ENCODE results near the gene SDK2. TPM values are rescaled to one million over a fixed set of nuclear protein-coding genes. Genes with fewer than 3 reads are reported as not detected.

SDK2 gene
- total and polyA plus RNA-seq, 2 of the 8 experiments (the other 6 are each of a cell fraction or from before 2014, with no cell fraction given), result 3.9 to 4.1 TPM

DNA sequence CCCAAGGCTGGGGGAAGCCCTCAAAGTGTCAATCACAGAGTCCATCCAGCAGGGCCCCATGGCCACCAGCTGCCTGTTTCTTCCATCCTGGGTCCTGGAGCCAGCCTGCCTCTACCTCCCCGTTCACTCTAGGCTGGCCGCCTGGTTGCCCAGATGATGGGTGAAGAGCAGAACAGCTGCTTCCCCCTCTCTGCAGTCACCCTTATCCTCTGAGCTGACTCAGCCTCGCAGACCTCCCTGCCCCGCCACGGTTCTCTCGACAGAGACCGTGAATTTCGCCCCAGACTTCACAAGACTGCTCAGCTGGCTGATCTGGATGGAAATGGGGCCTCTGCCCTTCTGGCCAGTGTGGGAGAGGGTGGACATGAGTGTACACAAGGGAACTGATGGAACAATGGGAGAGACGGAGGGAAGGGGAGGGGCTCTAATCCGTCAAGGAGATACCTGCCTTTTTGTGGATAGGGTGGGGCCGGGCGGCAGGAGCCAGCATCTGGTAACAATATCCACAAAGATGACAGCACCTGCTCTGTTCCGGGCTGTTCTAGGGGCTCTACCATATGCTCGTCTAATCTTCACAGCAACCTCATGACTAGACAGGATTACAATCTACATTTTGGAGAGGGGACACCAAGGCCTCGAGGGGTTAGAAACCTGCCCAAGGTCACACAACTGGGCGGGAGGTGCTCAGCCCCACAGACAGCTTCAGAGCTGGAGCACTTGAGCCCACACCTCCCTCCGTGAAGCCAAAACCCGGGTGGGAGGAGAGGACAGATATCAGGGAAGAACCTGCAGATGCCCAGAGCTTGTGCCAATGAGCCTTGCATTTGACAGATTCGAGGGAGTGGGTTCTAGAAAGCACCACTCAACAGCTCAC lies 136.0 kb downstream of the SDK2 start:
- H3K36me3 ChIP-seq (ENCODE audit: control insufficient read depth in 2 of 4, insufficient read depth in 4 of 4, low read length in 3 of 4), result no peaks in the 10 kb centered on the region
- H2AK5ac ChIP-seq (ENCODE audit: low read depth, low read length), result no peak overlapping the region
- H2BK12ac ChIP-seq (ENCODE audit: low read depth, low read length), result no peak overlapping the region
- peaks cover 0 to 5% of the 10 kb centered on the region in 2 experiments for H4K20me1 ChIP-seq (replicated peaks in 1 of 2; ENCODE audit: control insufficient read depth in 1 of 2, insufficient read depth in 2 of 2, low read length in 2 of 2)
- H3K23me2 ChIP-seq (ENCODE audit: low read depth, low read length), result no peaks in the 10 kb centered on the region; the same call in 1 of the 2 replicates
- no peak overlapping the region for H2BK15ac ChIP-seq (ENCODE audit: low read length)
- H3K14ac ChIP-seq (ENCODE audit: insufficient read length), result no peak overlapping the region
- no peak overlapping the region for H2BK120ac ChIP-seq (replicated peaks; ENCODE audit: low read depth, low read length)
- no peak overlapping the region for H4K91ac ChIP-seq (replicated peaks; ENCODE audit: insufficient read length, low read length)
- H3K4me1 ChIP-seq (replicated peaks in 1 of 4; ENCODE audit: control insufficient read depth in 3 of 4, insufficient read depth in 4 of 4, low read length in 3 of 4), result no peaks in the 10 kb centered on the region
- H3K9ac ChIP-seq (replicated peaks in 1 of 4; ENCODE audit: extremely low read depth in 1 of 4, low read depth in 3 of 4, low read length in 3 of 4), result no peak overlapping the region
- no peak overlapping the region for H4K5ac ChIP-seq (ENCODE audit: insufficient read length, low read depth, low read length)
- H3K4ac ChIP-seq (replicated peaks; ENCODE audit: insufficient read length, low read depth, low read length), result no peak overlapping the region
- no peak overlapping the region for H3K4me2 ChIP-seq (ENCODE audit: insufficient read depth in 1 of 2, low read depth in 2 of 2, low read length in 2 of 2)
- ChIA-PET POLR2A (ENCODE audit: partially characterized antibody) (interaction anchor here (0.8 kb wide), 1 partner anchor 14 kb away, joined by 3 read pairs; no protein-coding TSS in a partner anchor), CTCF (ENCODE audit: partially characterized antibody) (interaction anchor here (1.4 kb wide), 1 partner anchor 17 kb away, joined by 3 read pairs; no protein-coding TSS in a partner anchor)
- no peak overlapping the region for H2BK20ac ChIP-seq (ENCODE audit: low read length)
- TF ChIP-seq KDM4A (IDR thresholded peaks at IDR 0.05; ENCODE audit: low read depth, low read length, severe bottlenecking) (no peak), NRF1 (IDR thresholded peaks at IDR 0.05; ENCODE audit: low read depth, low read length) (no peak), RNF2 (IDR thresholded peaks at IDR 0.05; ENCODE audit: borderline replicate concordance, low read depth, low read length, missing control alignments, poor library complexity, severe bottlenecking) (no peak), YY1 (IDR thresholded peaks at IDR 0.05; ENCODE audit: low read depth, low read length) (no peak), SIN3A (conservative IDR thresholded peaks at IDR 0.05 in 1 of 2, IDR thresholded peaks at IDR 0.05 in 1 of 2; ENCODE audit: low read depth in 1 of 2, low read length in 2 of 2) (no peak), RFX5 (IDR thresholded peaks at IDR 0.05; ENCODE audit: borderline replicate concordance, low read depth, low read length) (no peak)
- H3K9me3 ChIP-seq (ENCODE audit: insufficient read depth in 2 of 2, low read depth in 1 of 2, low read length in 1 of 2), result no peaks in the 10 kb centered on the region
- no peaks in the 10 kb centered on the region for H3K79me2 ChIP-seq (ENCODE audit: control insufficient read depth in 1 of 2, insufficient read depth in 2 of 2, low read length in 2 of 2)
- no peak overlapping the region for H3K27ac ChIP-seq (ENCODE audit: low read depth, low read length)
- DNase-seq (ENCODE audit: low read depth in 1 of 2, low spot score in 2 of 2) (no peak), FAIRE-seq (no peak)
- H3K56ac ChIP-seq (replicated peaks; ENCODE audit: insufficient read length, low read depth, low read length), result no peak overlapping the region
- no peak overlapping the region for H3K23ac ChIP-seq (ENCODE audit: insufficient read length)
- no peaks in the 10 kb centered on the region; a peak in 2 of 7 replicates for H3K27me3 ChIP-seq (replicated peaks in 1 of 4; ENCODE audit: control insufficient read depth in 3 of 4, extremely low read depth in 1 of 4, insufficient read depth in 3 of 4, low read length in 3 of 4)
- H2AFZ ChIP-seq (ENCODE audit: low read length), result no peak overlapping the region
- H3K18ac ChIP-seq (ENCODE audit: extremely low read depth, low read length), result no peak overlapping the region
- H4K8ac ChIP-seq (ENCODE audit: extremely low read depth, insufficient read depth, low read length), result no peak overlapping the region
- 77% methylated on average over 19 of the region's 19 CpGs; no CpG with 5 or more reads in 1 of the 2 experiments for whole genome bisulfite sequencing, 2 experiments (ENCODE audit: extremely low coverage in 1 of 2, insufficient coverage in 1 of 2, insufficient read length in 1 of 2, insufficient replicate concordance in 2 of 2, low coverage in 1 of 2, low lambda C conversion rate in 2 of 2, missing lambda C conversion rate in 1 of 2)
- no peak overlapping the region for H2BK5ac ChIP-seq (ENCODE audit: low read depth, low read length)
- H3K4me3 ChIP-seq (ENCODE audit: extremely low read depth in 1 of 4, insufficient read depth in 2 of 4, low read depth in 3 of 4, low read length in 4 of 4), result no peak overlapping the region
- H3K79me1 ChIP-seq (ENCODE audit: low read depth, low read length), result no peaks in the 10 kb centered on the region
